Measurements from ENCODE around the gene AFAP1L1. TPM values are rescaled to one million over a fixed set of nuclear protein-coding genes. Genes with fewer than 3 reads are reported as not detected.

AFAP1L1 gene
- 14.8 TPM for total RNA-seq
- 4.8 TPM for polyA plus RNA-seq (ENCODE audit: insufficient read depth, low read depth, low replicate concordance)
- long read RNA-seq, donor 1, full-length matches to known transcripts = 2 of 2 reads
- long read RNA-seq, donor 1, partial matches to known transcripts = 0 of 2 reads
- long read RNA-seq, donor 1, other reads (novel, unspliced or antisense) = 0 of 2 reads
- long read RNA-seq, donor 2, full-length matches to known transcripts = 4 of 4 reads
- long read RNA-seq, donor 2, partial matches to known transcripts = 0 of 4 reads
- long read RNA-seq, donor 2, other reads (novel, unspliced or antisense) = 0 of 4 reads
- long read RNA-seq, donor 3, full-length matches to known transcripts = 2 of 2 reads
- long read RNA-seq, donor 3, partial matches to known transcripts = 0 of 2 reads
- long read RNA-seq, donor 3, other reads (novel, unspliced or antisense) = 0 of 2 reads
- long read RNA-seq, donor 4, full-length matches to known transcripts = 2 of 2 reads
- long read RNA-seq, donor 4, partial matches to known transcripts = 0 of 2 reads
- long read RNA-seq, donor 4, other reads (novel, unspliced or antisense) = 0 of 2 reads
- long read RNA-seq, donor 5 = 0 reads
- long read RNA-seq, donor 6 = 0 reads
- long read RNA-seq, donor 7, full-length matches to known transcripts = 6 of 10 reads
- long read RNA-seq, donor 7, partial matches to known transcripts = 1 of 10 reads
- long read RNA-seq, donor 7, other reads (novel, unspliced or antisense) = 3 of 10 reads
- long read RNA-seq, donor 8, full-length matches to known transcripts = 1 of 1 reads
- long read RNA-seq, donor 8, partial matches to known transcripts = 0 of 1 reads
- long read RNA-seq, donor 8, other reads (novel, unspliced or antisense) = 0 of 1 reads
- long read RNA-seq, donor 9 = 0 reads
- long read RNA-seq, donor 10, full-length matches to known transcripts = 1 of 1 reads
- long read RNA-seq, donor 10, partial matches to known transcripts = 0 of 1 reads
- long read RNA-seq, donor 10, other reads (novel, unspliced or antisense) = 0 of 1 reads

DNA sequence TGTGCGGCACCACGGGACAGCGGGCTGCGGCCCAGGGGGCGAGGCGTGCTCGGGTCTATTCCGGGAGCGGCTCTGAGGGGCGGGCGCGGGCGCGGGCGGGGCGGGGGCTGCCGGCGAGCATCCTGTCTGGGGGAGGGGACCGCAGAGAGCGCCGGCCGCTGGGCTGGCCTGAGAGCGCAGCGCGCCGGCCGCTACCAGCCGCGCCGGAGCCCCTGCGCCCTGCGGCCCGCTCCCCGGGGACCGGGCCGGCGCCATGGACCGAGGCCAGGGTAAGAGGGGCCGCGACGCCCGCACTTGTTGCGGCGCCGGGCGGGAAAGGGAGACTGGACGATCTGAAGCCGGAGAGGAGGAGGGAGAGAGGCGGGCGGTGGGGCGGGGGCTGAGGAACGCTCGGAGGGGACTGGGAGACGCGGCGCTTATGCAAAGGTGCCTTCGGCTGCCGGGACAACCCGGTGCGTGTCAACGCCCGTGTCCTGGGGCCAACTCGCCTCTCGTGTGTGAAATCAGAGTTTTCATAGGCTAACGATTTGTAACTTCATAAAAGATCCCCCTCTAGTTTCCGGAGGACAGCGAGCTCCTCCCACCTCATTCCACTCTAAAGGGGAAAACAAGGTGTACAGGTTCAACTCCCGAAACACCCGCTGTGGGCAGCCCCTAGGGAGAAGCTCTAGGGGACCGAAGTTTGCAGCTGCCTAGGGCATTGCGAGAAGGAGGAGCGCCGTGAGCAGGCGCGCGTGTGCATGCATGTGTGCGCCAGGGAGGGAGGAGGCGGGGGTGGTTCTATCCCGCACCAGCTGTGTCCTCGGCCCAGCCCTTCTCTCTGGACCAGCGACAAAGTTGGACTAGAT, at the start of gene AFAP1L1:
Gene AFAP1L1, plus strand, starts transcription at position 144 of the 848 bp plus-strand sequence. Its CDS starts 110 bp downstream, at position 254.
- FAIRE-seq (no peak), DNase-seq (peak; percentile 67 to 85 (median 76))
- H3K4me3 ChIP-seq (ENCODE audit: low read length in 3 of 3) = peak within 1 kb of the TSS; percentile 36 to 77 (median 45)
- peaks cover 2% of the 10 kb centered on the region for H3K27me3 ChIP-seq (ENCODE audit: control insufficient read depth, insufficient read depth, low read length)
- peak within 1 kb of the TSS in 1 of 3 donors; percentile 51 for H3K9ac ChIP-seq (ENCODE audit: low read length in 3 of 3)
- no peaks in the 10 kb centered on the region for H3K36me3 ChIP-seq (ENCODE audit: control insufficient read depth in 2 of 3, insufficient read depth in 3 of 3, low read length in 3 of 3)
- H3K27ac ChIP-seq (ENCODE audit: low read depth in 2 of 2, low read length in 2 of 2) = peak within 1 kb of the TSS; percentile 48 to 63
- TF ChIP-seq, protein P1, sequence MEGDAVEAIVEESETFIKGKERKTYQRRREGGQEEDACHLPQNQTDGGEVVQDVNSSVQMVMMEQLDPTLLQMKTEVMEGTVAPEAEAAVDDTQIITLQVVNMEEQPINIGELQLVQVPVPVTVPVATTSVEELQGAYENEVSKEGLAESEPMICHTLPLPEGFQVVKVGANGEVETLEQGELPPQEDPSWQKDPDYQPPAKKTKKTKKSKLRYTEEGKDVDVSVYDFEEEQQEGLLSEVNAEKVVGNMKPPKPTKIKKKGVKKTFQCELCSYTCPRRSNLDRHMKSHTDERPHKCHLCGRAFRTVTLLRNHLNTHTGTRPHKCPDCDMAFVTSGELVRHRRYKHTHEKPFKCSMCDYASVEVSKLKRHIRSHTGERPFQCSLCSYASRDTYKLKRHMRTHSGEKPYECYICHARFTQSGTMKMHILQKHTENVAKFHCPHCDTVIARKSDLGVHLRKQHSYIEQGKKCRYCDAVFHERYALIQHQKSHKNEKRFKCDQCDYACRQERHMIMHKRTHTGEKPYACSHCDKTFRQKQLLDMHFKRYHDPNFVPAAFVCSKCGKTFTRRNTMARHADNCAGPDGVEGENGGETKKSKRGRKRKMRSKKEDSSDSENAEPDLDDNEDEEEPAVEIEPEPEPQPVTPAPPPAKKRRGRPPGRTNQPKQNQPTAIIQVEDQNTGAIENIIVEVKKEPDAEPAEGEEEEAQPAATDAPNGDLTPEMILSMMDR (IDR thresholded peaks at IDR 0.05; ENCODE audit: borderline replicate concordance, extremely low read depth, insufficient read depth) = no peak
- intact Hi-C loops (cut with DNase I) = no loop called here
- H3K9me3 ChIP-seq (ENCODE audit: control insufficient read depth in 2 of 3, insufficient read depth in 1 of 3, low read length in 3 of 3) = peaks cover 0 to 8% (median 5%) of the 10 kb centered on the region in 3 donors
- no peaks in the 10 kb centered on the region for H3K4me1 ChIP-seq (ENCODE audit: control insufficient read depth in 2 of 3, insufficient read depth in 2 of 3, low read depth in 1 of 3, low read length in 3 of 3)

DNA sequence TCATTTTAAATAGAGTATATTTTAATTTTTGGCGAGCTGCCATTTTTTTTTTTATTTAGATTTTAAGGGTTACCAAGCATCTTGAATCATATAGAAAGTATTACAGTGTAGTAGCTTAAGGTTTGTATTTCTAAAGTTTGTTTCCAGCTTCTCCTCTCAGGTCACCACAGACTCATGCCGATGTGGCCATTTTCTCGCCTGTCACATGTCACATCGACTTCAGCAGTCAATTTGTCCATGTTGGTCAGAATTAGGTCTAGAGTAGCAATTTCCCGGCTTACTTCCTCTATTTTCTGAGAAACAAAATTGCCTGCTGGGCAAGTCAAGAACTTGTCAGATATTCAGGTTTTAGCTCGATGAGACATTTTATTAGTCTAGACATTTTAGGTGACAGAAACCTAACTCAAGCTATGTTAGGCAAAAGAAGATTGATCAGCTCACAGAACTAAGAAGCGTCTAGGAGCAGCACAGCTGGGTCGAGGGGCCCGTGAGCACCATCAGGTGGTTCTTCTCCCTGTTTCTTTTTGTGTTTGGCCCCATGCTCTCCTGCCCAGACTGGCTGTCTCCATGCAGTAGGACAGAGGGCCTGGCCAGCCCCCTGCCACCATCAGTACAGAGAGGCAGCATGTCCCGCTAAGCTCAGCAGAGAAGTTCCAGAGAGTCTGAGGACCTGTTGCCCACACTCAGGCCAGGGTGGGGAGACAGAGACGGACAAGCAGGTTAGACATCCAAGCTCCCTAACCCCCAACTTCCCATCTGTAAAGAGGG, 48.4 kb upstream of the AFAP1L1 start:
- H3K27ac ChIP-seq (ENCODE audit: low read depth in 2 of 2, low read length in 2 of 2) = no peak overlapping the region
- peaks cover 0 to 3% (median 0%) of the 10 kb centered on the region in 3 donors for H3K4me1 ChIP-seq (ENCODE audit: control insufficient read depth in 2 of 3, insufficient read depth in 2 of 3, low read depth in 1 of 3, low read length in 3 of 3)
- DNase-seq (no peak), FAIRE-seq (no peak)
- no peak overlapping the region for H3K9ac ChIP-seq (ENCODE audit: low read length in 3 of 3)
- H3K9me3 ChIP-seq (ENCODE audit: control insufficient read depth in 2 of 3, insufficient read depth in 1 of 3, low read length in 3 of 3) = no peaks in the 10 kb centered on the region
- intact Hi-C loops (cut with DNase I) = no loop called here
- no peaks in the 10 kb centered on the region for H3K27me3 ChIP-seq (ENCODE audit: control insufficient read depth, insufficient read depth, low read length)
- TF ChIP-seq, protein P1 (IDR thresholded peaks at IDR 0.05; ENCODE audit: borderline replicate concordance, extremely low read depth, insufficient read depth) = no peak
- H3K4me3 ChIP-seq (ENCODE audit: low read length in 3 of 3) = no peak overlapping the region
- H3K36me3 ChIP-seq (ENCODE audit: control insufficient read depth in 2 of 3, insufficient read depth in 3 of 3, low read length in 3 of 3) = no peaks in the 10 kb centered on the region

DNA sequence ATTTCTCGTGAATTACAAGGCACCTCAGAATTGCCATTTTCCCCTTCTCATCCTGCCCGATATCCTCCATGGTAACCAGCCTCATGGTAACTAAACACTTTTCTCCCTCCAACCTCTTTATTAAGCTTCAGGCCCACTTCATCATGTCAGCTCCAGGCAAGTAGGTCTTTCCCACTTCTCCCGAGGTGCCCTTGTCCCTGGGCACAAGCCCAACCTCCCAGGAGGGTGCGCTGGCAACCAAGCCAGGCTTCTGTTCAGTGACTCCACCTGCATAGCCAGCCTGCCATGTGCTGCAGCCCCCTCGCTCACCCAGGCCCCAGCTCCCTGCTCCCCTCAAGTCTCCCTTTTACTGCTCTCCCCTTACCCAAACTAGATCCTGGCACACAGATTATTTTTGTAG, 47.4 kb upstream of the AFAP1L1 start:
- intact Hi-C loops (cut with DNase I) = no loop called here
- TF ChIP-seq, protein P1 (IDR thresholded peaks at IDR 0.05; ENCODE audit: borderline replicate concordance, extremely low read depth, insufficient read depth) = no peak

More for the DNA sequence above, 47.4 kb upstream of the AFAP1L1 start:
- peaks cover 0 to 3% (median 0%) of the 10 kb centered on the region in 3 donors for H3K4me1 ChIP-seq (ENCODE audit: control insufficient read depth in 2 of 3, insufficient read depth in 2 of 3, low read depth in 1 of 3, low read length in 3 of 3)
- H3K27ac ChIP-seq (ENCODE audit: low read depth in 2 of 2, low read length in 2 of 2) = no peak overlapping the region
- no peak overlapping the region for H3K4me3 ChIP-seq (ENCODE audit: low read length in 3 of 3)
- no peak overlapping the region for H3K9ac ChIP-seq (ENCODE audit: low read length in 3 of 3)
- H3K36me3 ChIP-seq (ENCODE audit: control insufficient read depth in 2 of 3, insufficient read depth in 3 of 3, low read length in 3 of 3) = no peaks in the 10 kb centered on the region
- FAIRE-seq (no peak), DNase-seq (no peak)
- no peaks in the 10 kb centered on the region for H3K27me3 ChIP-seq (ENCODE audit: control insufficient read depth, insufficient read depth, low read length)
- no peaks in the 10 kb centered on the region for H3K9me3 ChIP-seq (ENCODE audit: control insufficient read depth in 2 of 3, insufficient read depth in 1 of 3, low read length in 3 of 3)

Measured in kidney (tissue), 22 donors.